ENCODE measurements around the gene SLC19A3.

DNA sequence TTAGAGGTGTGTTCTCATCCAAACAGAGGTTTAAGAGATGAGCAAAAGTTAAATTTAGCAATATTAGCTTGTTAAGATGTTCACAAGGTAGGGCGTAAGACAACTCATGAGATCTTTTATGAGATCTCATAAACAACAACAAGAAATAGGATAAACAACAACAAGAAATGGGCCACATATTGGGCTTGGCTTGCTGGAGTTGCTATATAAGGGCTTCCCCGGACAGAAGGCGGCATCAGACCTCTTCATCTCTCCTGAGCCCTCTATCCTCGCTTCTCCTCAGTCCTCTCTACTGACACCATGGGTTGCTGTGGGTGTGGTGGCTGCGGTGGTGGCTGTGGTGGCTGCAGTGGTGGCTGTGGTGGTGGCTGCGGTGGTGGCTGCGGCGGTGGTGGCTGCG, 27.8 kb upstream of the SLC19A3 start, which contains the start of gene SCYGR8:
- TF ChIP-seq, protein P1, sequence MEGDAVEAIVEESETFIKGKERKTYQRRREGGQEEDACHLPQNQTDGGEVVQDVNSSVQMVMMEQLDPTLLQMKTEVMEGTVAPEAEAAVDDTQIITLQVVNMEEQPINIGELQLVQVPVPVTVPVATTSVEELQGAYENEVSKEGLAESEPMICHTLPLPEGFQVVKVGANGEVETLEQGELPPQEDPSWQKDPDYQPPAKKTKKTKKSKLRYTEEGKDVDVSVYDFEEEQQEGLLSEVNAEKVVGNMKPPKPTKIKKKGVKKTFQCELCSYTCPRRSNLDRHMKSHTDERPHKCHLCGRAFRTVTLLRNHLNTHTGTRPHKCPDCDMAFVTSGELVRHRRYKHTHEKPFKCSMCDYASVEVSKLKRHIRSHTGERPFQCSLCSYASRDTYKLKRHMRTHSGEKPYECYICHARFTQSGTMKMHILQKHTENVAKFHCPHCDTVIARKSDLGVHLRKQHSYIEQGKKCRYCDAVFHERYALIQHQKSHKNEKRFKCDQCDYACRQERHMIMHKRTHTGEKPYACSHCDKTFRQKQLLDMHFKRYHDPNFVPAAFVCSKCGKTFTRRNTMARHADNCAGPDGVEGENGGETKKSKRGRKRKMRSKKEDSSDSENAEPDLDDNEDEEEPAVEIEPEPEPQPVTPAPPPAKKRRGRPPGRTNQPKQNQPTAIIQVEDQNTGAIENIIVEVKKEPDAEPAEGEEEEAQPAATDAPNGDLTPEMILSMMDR (IDR thresholded peaks at IDR 0.05): no peak
- no peak for TF ChIP-seq POLR2A (IDR thresholded peaks at IDR 0.05)
